ENCODE measurements around the gene TCTN1.
A peak's percentile ranks its signal among the peaks of the same experiment; 100 is the strongest.
"Not testable (repeated sequence)": the region's sequence is repeated elsewhere in the genome, so short reads cannot be mapped to it uniquely, and the experiment has no call there.

The TCTN1 gene

GRCh38 chr12:110638796-110639195 is 24.9 kb downstream of the TCTN1 start:
- DNase-seq (ENCODE audit: low read depth): no peak

DNA sequence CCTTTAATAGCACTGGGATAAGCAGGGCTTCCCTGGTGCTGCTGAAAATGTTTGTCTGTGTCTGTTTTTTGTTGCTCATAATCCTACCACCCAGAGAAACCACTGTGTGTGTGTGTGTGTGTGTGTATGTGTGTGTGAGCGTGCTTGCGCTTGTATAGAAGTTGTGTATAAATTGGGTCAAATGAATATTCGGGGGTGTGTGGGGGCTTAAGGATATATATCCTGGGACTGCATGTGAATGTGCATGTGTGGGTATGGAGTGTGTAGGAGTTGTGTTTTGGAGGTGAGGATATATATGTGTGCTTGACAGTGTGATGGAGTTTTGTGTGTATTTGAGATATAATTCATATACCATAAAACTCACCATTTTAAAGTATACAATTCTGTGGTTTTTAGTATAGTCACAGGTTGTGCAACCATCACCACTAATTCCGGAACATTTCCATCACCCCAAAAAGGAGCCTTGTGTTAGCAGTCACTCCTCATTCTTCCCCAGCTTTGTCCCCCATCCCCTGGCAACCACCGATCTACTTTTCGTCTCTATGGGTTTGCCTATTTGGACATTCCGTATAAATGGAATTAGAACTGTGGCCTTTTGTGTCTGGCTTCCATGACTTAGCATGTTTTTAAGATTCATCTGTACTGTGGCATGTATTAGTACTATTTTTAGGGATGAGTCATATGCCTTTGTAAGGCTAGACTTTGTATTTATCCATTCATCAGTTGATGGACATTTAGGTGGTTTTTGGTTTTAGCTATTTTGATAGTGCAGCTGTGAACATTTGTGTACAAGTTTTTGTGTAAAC is 25.6 kb downstream of the TCTN1 start:
- DNase-seq (ENCODE audit: low read depth): peak; percentile 72

GRCh38 chr12:110640275-110641025 is 26.5 kb downstream of the TCTN1 start:
- DNase-seq (ENCODE audit: low read depth): no peak

GRCh38 chr12:110641521-110641920 is 27.6 kb downstream of the TCTN1 start:
- peak; percentile 44 for DNase-seq (ENCODE audit: low read depth)

- no peak for DNase-seq (ENCODE audit: low read depth)
These were observed 33.7 kb downstream of the TCTN1 start for GRCh38 chr12:110647631-110648040.

DNA sequence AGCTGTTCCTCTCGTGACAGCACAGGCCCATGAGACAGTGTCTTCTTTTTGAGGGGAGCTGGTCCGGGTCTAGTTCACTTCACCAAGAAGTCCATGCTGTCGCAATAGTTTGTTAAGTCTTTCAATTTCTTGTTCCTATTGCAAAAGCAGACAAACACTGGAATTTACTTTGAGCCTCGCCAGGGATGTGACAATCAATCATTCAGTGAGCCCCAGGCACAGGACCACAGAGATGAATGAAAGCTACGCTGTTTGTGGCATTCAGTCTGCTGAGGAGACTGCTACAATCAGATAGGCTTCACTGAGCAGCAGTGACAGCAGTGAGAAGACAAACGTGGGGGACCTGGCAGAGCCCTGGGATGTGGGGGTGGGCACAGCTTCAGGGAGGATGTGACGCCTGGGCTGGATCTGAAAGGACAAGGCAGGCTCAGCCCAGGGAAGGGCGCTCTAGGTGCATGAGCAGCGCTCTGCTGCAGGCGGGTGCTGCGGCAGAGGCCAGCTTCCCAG is 35.5 kb downstream of the TCTN1 start:
- peak; percentile 66 for DNase-seq (ENCODE audit: low read depth)

DNA sequence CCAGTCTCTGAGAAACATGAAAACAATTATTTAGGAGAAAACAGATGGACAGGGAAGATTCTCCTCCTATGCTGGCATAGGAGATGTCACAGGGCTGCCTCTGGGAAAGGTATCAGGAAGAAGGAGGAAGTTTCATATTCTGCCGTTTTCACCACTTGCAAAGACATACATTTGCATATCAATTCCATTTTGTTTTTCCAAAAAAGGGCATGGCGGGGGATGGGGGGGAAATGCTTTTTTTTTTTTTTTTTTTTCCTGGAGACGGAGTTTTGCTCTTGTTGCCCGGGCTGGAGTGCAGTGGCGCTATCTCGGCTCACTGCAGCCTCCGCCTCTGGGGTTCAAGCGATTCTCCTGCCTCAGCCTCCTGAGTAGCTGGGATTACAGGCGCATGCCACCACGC is 40.3 kb downstream of the TCTN1 start:
- not testable (repeated sequence) for DNase-seq (ENCODE audit: low read depth)

DNA sequence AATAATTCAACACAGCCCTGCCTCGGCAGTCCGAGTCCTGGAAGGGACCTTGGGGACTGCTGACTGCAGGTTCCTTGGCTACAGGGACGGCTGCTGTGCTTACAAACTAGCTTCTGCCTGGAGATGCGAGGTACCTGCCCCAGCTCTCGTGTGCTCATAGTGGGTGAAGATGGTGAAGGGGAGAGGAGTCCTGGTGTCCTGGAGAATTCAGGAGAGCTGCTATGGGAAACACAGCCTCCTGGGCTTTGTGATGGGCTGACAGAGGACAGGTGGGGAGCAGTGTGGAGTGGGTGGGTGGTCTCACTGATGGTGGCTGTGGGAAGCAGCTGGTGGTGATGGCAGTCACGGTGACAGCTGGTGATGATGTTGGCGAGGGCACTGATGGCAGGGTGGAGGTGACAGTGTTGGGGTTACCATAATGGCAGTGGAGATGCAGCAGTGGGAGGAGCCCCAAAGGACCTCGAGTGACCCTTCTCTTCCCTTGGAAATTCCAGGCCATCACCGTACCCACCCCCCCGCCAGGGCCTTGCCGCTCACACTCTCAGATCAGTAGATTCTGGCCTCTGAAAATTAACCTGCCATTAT is 42.2 kb downstream of the TCTN1 start:
- DNase-seq (ENCODE audit: low read depth): no peak

GRCh38 chr12:110657747-110658146 is 43.8 kb downstream of the TCTN1 start:
- no peak for DNase-seq (ENCODE audit: low read depth)

DNA sequence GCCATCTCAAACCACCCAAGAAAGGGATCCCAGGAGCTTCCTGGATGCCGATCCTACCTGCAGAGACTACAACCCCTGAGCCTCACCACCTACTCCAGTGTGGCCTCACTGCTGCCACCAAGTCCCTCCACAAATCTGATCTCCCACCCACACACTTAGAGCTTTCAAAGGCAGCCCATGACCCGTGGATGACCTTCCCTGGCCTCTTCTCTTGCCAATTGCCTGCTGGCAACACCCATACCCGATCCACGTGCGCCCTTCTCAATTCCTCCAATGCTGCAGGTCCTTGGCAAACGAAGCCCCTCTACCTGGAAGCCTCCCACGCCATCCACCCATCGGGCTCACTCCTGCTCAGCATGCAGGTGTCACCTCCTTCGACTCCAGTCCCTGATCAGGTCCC is 44.3 kb downstream of the TCTN1 start:
- no peak for DNase-seq (ENCODE audit: low read depth)

GRCh38 chr12:110658878-110659277 is 44.9 kb downstream of the TCTN1 start:
- no peak for DNase-seq (ENCODE audit: low read depth)

DNA sequence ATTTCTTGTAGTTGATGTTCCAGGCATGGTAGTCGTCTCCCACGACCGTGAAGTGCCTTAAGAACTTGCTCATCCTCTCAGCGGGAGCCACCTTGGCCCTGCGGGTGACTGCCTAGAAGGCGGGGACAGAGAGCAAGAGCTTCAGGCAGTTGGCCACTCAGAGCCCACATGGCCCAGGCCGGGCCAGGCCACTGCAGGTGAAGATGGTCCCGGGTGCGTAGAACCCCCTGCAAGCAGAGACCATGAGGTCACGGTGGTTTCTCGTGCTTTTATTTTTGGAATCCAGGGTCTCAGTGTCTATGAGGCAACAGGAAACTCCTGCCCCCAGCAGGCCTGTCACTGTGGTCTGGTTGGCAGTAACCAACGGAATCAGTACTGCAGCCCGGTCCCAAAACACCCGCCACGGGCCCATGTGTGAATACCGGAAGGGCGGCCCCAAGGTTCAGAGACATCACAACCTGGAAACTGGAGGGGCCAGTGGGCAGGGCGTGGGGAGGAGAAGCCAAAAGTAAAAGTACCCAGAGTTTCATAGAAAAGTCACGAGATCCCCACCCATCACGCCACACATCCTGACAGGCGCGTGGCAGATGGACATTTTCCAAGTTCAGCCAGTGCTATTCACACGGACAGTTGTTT is 47.5 kb downstream of the TCTN1 start:
- no peak for DNase-seq (ENCODE audit: low read depth)

- DNase-seq (ENCODE audit: low read depth): no peak
These were observed 53.0 kb downstream of the TCTN1 start for GRCh38 chr12:110666892-110667291.

- no peak for DNase-seq (ENCODE audit: low read depth)
These were observed 53.7 kb downstream of the TCTN1 start for GRCh38 chr12:110667671-110668070.

DNA sequence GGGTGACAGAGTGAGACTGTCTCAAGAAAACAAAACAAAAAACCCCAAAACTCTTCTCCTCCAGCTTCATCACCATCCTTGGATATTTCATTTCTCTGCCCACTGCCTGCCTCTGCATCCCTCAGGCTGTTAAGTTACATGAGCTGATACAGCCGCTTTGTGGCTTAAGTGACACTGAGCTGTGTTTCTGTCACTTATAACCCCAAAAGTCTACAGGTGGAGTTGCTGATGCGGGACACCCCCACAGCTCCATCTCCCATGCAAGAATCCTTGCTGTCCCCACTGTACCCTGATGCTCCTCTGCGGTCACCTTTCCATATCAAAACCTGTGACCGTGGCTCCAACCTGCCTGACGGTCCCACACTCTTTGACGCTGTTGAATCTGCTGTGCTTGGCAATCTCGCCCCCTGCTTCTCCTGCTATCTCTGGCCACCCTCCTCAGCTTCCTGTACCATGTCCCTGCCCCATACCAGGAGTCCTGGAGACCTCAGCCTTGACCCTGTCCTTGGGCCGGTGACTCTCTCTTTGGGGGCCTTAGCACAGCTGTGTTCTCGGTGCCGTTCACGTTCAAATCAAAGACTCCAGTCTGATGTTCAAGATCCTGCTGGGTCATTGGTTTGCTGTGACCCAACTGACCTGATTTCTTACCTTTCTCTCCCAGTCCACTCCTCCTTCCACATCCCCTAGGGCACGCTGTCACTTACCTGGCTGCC is 54.7 kb downstream of the TCTN1 start:
- no peak for DNase-seq (ENCODE audit: low read depth)

DNA sequence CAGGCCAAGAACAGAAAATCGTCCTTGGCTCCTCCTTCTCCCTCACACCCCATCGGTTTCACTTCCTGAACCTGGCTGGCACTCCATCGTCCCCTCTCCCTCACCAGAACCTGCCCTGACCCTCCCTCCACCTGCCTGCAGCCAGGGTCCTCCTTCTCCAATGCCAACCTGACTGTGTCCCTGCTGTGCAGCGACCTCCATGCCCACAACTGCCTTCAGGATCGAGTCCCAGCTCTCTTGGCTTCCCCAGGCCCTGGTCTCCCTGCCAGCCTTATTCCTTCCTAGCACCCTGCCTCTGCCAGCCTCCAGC is 55.2 kb downstream of the TCTN1 start:
- no peak for DNase-seq (ENCODE audit: low read depth)

DNA sequence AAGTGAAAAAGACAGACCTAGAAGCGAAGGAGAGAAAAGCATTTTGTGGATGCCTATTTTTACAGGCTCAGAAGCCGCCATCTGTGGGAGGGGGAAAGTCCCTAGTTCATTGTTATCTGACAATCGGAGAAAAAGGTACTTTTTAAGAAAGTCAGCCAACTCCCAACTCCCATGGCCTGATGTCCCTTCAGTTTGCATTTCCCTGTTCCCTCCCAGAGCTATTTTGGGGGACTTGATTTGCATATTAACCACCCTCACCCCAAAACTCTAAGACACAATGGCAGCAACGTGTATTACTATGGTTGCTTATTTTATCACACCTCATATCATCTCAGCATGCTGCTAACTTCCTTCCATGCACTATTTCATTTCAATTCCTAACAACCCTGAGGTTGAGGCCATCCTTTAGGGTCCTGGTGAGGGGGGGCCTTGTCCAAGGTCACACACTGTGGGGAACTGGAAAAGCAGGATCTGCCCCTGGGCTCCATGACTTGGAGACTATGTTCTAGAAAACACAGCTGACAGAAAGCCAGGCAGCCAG is 56.3 kb downstream of the TCTN1 start:
- DNase-seq (ENCODE audit: low read depth): no peak

DNA sequence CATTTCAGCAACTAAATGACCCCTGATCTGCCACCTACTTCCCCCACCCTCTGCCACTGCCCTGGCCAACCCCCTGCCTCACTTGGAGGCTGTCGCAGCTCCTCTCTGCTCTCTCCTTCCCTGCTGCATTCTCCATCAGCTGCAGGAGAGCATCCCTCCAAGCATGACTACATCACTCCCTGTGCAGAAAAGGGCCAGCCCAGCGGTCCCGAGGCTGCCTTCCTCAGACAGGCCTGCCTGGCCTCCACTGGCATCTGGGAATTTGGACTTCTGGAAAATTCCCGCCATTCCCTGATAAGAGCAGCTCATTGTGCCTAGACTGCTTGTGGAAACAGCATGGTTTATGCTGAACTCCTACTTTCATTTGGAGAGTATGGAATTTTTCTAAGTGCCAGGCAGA is 62.2 kb downstream of the TCTN1 start:
- DNase-seq (ENCODE audit: low read depth): no peak

DNA sequence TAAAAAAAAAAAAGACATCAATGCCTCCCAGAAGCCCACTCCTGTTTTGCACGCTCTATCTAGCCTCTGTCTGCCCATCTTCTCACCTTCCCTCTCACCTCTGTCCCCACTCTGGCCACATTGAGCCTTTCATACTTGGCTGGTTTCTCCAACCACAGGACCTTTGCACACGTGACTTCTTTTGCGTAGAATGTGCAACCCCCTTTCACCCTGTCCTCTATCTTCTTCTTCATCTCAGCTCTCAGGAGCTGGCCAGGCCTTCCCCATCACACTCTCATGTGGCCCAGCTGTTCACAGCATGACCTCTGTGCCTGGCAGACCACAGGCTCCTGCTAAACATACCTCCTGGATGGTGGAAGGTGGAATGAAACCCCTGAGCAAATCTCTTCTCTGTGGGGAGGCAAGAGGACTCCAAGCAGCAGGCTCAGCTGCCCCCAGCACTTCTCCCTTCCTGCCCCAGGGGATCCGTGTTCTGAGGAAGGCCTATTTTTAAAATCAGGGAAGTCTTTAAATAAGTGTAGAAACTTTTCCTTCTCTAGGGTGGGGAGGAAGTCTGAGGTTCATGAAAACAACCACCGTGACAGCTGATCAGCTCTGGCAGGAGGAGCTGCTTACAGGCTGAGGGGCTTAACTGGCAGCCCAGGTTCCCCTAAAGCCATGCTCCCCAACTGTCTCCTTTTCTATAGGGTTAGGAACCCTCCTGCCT is 63.4 kb downstream of the TCTN1 start:
- DNase-seq (ENCODE audit: low read depth): no peak

GRCh38 chr12:110677982-110678381 is 64.1 kb downstream of the TCTN1 start:
- no peak for DNase-seq (ENCODE audit: low read depth)

GRCh38 chr12:110679201-110679600 is 65.3 kb downstream of the TCTN1 start:
- DNase-seq (ENCODE audit: low read depth): no peak
